Measurements from ENCODE around the gene BCAS4. TPM values are rescaled to one million over a fixed set of nuclear protein-coding genes. Genes with fewer than 3 reads are reported as not detected.

The BCAS4 gene
- total RNA-seq, 1 experiment from 2014 or later, result 25.8 TPM

GRCh38 chr20:50904067-50904570 lies 109.3 kb downstream of the BCAS4 start:
- Mint-ChIP-seq H3K27ac (peak overlapping the region; percentile 42), H3K4me3 (no peak overlapping the region), H3K27me3 (ENCODE audit: low read depth) (no peaks in the 10 kb centered on the region), H3K9me3 (no peaks in the 10 kb centered on the region), H3K4me1 (peaks cover 26% of the 10 kb centered on the region), H3K36me3 (peaks cover 46% of the 10 kb centered on the region)
- ATAC-seq (no peak), DNase-seq (ENCODE audit: low spot score) (no peak)
- POLR2A ChIA-PET, result no interaction called here
- CTCF ChIA-PET, result interaction anchor here (0.5 kb wide), 1 partner anchor 111 kb away, joined by 3 read pairs; no protein-coding TSS in a partner anchor
- TF ChIP-seq ZNF512 (CRISPR knock-in tag; IDR thresholded peaks at IDR 0.05; ENCODE audit: borderline replicate concordance) (no peak), ZNF416 (CRISPR knock-in tag; IDR thresholded peaks at IDR 0.05) (no peak), ESRRA (CRISPR knock-in tag; IDR thresholded peaks at IDR 0.05; ENCODE audit: borderline replicate concordance) (no peak), PRRX2 (CRISPR knock-in tag; IDR thresholded peaks at IDR 0.05) (no peak), E2F4 (CRISPR knock-in tag; IDR thresholded peaks at IDR 0.05; ENCODE audit: borderline replicate concordance, low read depth) (no peak), CBFB (CRISPR knock-in tag; IDR thresholded peaks at IDR 0.05; ENCODE audit: low read depth) (no peak), HMGA2 (CRISPR knock-in tag; IDR thresholded peaks at IDR 0.05) (no peak), ZNF138 (CRISPR knock-in tag; conservative IDR thresholded peaks at IDR 0.05) (no peak), RELA (CRISPR knock-in tag; IDR thresholded peaks at IDR 0.05; ENCODE audit: borderline replicate concordance) (no peak), ZNF396 (CRISPR knock-in tag; IDR thresholded peaks at IDR 0.05; ENCODE audit: borderline replicate concordance) (no peak), TEAD4 (CRISPR knock-in tag; IDR thresholded peaks at IDR 0.05) (no peak), GRHL2 (CRISPR knock-in tag; IDR thresholded peaks at IDR 0.05; ENCODE audit: insufficient replicate concordance, severe bottlenecking) (no peak), SMAD3 (CRISPR knock-in tag; IDR thresholded peaks at IDR 0.05; ENCODE audit: borderline replicate concordance) (no peak), MXD4 (CRISPR knock-in tag; IDR thresholded peaks at IDR 0.05; ENCODE audit: borderline replicate concordance) (no peak)
- TF ChIP-seq, protein P1, sequence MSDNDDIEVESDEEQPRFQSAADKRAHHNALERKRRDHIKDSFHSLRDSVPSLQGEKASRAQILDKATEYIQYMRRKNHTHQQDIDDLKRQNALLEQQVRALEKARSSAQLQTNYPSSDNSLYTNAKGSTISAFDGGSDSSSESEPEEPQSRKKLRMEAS (CRISPR knock-in tag; IDR thresholded peaks at IDR 0.05), result no peak
- TF ChIP-seq, protein P2, sequence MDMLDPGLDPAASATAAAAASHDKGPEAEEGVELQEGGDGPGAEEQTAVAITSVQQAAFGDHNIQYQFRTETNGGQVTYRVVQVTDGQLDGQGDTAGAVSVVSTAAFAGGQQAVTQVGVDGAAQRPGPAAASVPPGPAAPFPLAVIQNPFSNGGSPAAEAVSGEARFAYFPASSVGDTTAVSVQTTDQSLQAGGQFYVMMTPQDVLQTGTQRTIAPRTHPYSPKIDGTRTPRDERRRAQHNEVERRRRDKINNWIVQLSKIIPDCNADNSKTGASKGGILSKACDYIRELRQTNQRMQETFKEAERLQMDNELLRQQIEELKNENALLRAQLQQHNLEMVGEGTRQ (CRISPR knock-in tag; IDR thresholded peaks at IDR 0.05), result no peak

DNA sequence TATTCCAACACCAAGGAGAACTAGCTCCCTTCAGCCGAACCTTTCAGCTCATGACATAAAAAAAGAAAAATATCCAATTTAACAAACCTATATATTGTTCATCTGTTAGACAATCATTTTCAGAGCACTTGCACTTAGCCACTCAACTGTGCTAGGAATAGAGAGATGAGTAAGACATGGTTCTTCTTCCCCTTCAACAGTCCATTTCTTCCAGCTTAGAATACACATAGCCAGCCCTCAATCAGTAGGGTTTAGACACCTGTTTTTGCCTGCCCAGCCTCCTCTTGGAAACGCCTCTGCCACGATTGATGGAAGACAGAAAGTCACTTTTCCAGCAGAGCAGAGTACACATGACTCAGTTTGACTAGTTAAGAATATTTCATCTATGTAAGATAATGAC lies 114.6 kb downstream of the BCAS4 start:
- ChIA-PET CTCF (interaction anchor here (0.7 to 2.8 kb wide), 4 partner anchors 11 to 115 kb away, joined by 3 to 9 read pairs (median 4); partner anchors contain the start of gene BCAS4), POLR2A (interaction anchor here (1.2 kb wide), 1 partner anchor 39 kb away, joined by 3 read pairs; no protein-coding TSS in a partner anchor)
- peaks cover 23% of the 10 kb centered on the region for H3K36me3 Mint-ChIP-seq

GRCh38 chr20:50911030-50911429 lies 116.2 kb downstream of the BCAS4 start:
- Mint-ChIP-seq H3K9me3 (no peaks in the 10 kb centered on the region), H3K4me1 (peaks cover 68% of the 10 kb centered on the region), H3K27me3 (ENCODE audit: low read depth) (no peaks in the 10 kb centered on the region), H3K4me3 (no peak overlapping the region), H3K27ac (peak overlapping the region; percentile 89; the same call in 1 of the 2 replicates), H3K36me3 (peaks cover 23% of the 10 kb centered on the region)
- ChIA-PET CTCF (interaction anchor here (0.6 to 1.5 kb wide), 3 partner anchors 18 to 162 kb away, joined by 3 read pairs; partner anchors contain the start of gene BCAS4), POLR2A (interaction anchor here (1.4 kb wide), 1 partner anchor 12 kb away, joined by 3 read pairs; no protein-coding TSS in a partner anchor)
- ATAC-seq (no peak), DNase-seq (ENCODE audit: low spot score) (no peak)
- TF ChIP-seq, protein P3, sequence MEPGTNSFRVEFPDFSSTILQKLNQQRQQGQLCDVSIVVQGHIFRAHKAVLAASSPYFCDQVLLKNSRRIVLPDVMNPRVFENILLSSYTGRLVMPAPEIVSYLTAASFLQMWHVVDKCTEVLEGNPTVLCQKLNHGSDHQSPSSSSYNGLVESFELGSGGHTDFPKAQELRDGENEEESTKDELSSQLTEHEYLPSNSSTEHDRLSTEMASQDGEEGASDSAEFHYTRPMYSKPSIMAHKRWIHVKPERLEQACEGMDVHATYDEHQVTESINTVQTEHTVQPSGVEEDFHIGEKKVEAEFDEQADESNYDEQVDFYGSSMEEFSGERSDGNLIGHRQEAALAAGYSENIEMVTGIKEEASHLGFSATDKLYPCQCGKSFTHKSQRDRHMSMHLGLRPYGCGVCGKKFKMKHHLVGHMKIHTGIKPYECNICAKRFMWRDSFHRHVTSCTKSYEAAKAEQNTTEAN (CRISPR knock-in tag; IDR thresholded peaks at IDR 0.05), result no peak
- TF ChIP-seq SP1 (CRISPR knock-in tag; conservative IDR thresholded peaks at IDR 0.05), result no peak
- TF ChIP-seq CREM (CRISPR knock-in tag; IDR thresholded peaks at IDR 0.05), result no peak
- no peak for TF ChIP-seq ELF4 (CRISPR knock-in tag; IDR thresholded peaks at IDR 0.05; ENCODE audit: low read depth)
- TF ChIP-seq ZNF232 (CRISPR knock-in tag; IDR thresholded peaks at IDR 0.05), result no peak
- TF ChIP-seq, protein P4, sequence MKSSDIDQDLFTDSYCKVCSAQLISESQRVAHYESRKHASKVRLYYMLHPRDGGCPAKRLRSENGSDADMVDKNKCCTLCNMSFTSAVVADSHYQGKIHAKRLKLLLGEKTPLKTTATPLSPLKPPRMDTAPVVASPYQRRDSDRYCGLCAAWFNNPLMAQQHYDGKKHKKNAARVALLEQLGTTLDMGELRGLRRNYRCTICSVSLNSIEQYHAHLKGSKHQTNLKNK (CRISPR knock-in tag; IDR thresholded peaks at IDR 0.05), result no peak
- TF ChIP-seq GRHL2 (CRISPR knock-in tag; IDR thresholded peaks at IDR 0.05; ENCODE audit: insufficient replicate concordance, severe bottlenecking), result no peak

More for the DNA sequence above, 114.6 kb downstream of the BCAS4 start:
- ATAC-seq (no peak), DNase-seq (ENCODE audit: low spot score) (no peak)
- TF ChIP-seq, protein P2 (CRISPR knock-in tag; IDR thresholded peaks at IDR 0.05), result no peak
- no peaks in the 10 kb centered on the region for H3K9me3 Mint-ChIP-seq
- peaks cover 63% of the 10 kb centered on the region for H3K4me1 Mint-ChIP-seq
- H3K4me3 Mint-ChIP-seq, result no peak overlapping the region
- no peaks in the 10 kb centered on the region for H3K27me3 Mint-ChIP-seq (ENCODE audit: low read depth)
- peak overlapping the region; percentile 63; the same call in 1 of the 2 replicates for H3K27ac Mint-ChIP-seq
